Ectodermal cell (in vitro differentiated cells): ENCODE results near the gene ITIH3.

ENCODE experiments used
- H3K27ac ChIP-seq: 2 replicates; pipeline ENCODE4 v1.7.0; 2013; ENCODE audit warnings: mild to moderate bottlenecking, low read depth, low read length; ENCODE audit not compliant: insufficient read depth, poor library complexity, severe bottlenecking
- H3K27me3 ChIP-seq: 2 replicates; pipeline ENCODE4 v1.7.0; 2013; ENCODE audit warnings: mild to moderate bottlenecking, low read length; ENCODE audit not compliant: insufficient read depth, control insufficient read depth, poor library complexity, severe bottlenecking
- H3K36me3 ChIP-seq: one replicate; pipeline ENCODE4 v1.7.0; 2013; ENCODE audit warnings: low read length; ENCODE audit not compliant: control insufficient read depth, insufficient read depth
- H3K4me1 ChIP-seq: one replicate; pipeline ENCODE4 v1.7.0; 2013; ENCODE audit warnings: low read length; ENCODE audit not compliant: control insufficient read depth, insufficient read depth
- H3K4me3 ChIP-seq: 2 replicates; pipeline ENCODE4 v1.7.0; 2013; ENCODE audit warnings: low read depth, low read length, control low read depth; ENCODE audit not compliant: insufficient read depth
- H3K9me3 ChIP-seq: 2 replicates; pipeline ENCODE4 v1.7.0; 2013; ENCODE audit warnings: mild to moderate bottlenecking, low read length, moderate library complexity; ENCODE audit not compliant: control insufficient read depth
- WGBS, 2 experiments: methylation state at CpG; one replicate each; pipeline ENCODE4 v1.1.7; 2013; ENCODE audit warnings: missing lambda C conversion rate in 2 of 2; 5-methylcytosine and 5-hydroxymethylcytosine counted together

ITIH3 gene

GRCh38 chr3:52788890-52789745 lies 5.5 kb upstream of the ITIH3 start:
- no peaks in the 10 kb centered on the region for H3K27me3 ChIP-seq
- H3K36me3 ChIP-seq: no peaks in the 10 kb centered on the region
- H3K9me3 ChIP-seq: no peaks in the 10 kb centered on the region
- WGBS, 2 experiments: 89 to 90% methylated on average over 16 of the region's 16 CpGs
- H3K4me3 ChIP-seq: no peak overlapping the region
- peaks cover 7% of the 10 kb centered on the region for H3K4me1 ChIP-seq
- H3K27ac ChIP-seq: no peak overlapping the region

GRCh38 chr3:52789746-52790040 lies 4.9 kb upstream of the ITIH3 start:
- no peak overlapping the region for H3K27ac ChIP-seq
- H3K4me3 ChIP-seq: no peak overlapping the region
- H3K27me3 ChIP-seq: no peaks in the 10 kb centered on the region
- no peaks in the 10 kb centered on the region for H3K36me3 ChIP-seq
- H3K9me3 ChIP-seq: no peaks in the 10 kb centered on the region
- peaks cover 13% of the 10 kb centered on the region for H3K4me1 ChIP-seq
- WGBS, 2 experiments: 91% methylated on average over 6 of the region's 6 CpGs

- WGBS, 2 experiments: 92 to 94% methylated on average over 7 of the region's 7 CpGs
- no peaks in the 10 kb centered on the region for H3K36me3 ChIP-seq
Observed at GRCh38 chr3:52790337-52790736, 4.3 kb upstream of the ITIH3 start.

GRCh38 chr3:52790741-52791140 lies 3.9 kb upstream of the ITIH3 start:
- Histone ChIP-seq H3K27me3 (no peaks in the 10 kb centered on the region), H3K4me3 (no peak overlapping the region), H3K4me1 (peaks cover 14% of the 10 kb centered on the region), H3K9me3 (no peaks in the 10 kb centered on the region), H3K27ac (no peak overlapping the region), H3K36me3 (no peaks in the 10 kb centered on the region)
- WGBS, 2 experiments: 93 to 94% methylated on average over 13 of the region's 13 CpGs

More at GRCh38 chr3:52790337-52790736, 4.3 kb upstream of the ITIH3 start:
- no peaks in the 10 kb centered on the region for H3K27me3 ChIP-seq
- no peak overlapping the region for H3K27ac ChIP-seq
- H3K9me3 ChIP-seq: no peaks in the 10 kb centered on the region
- H3K4me3 ChIP-seq: no peak overlapping the region
- H3K4me1 ChIP-seq: peaks cover 14% of the 10 kb centered on the region

- Histone ChIP-seq H3K4me1 (peaks cover 14% of the 10 kb centered on the region), H3K27ac (no peak overlapping the region), H3K9me3 (no peaks in the 10 kb centered on the region), H3K4me3 (no peak overlapping the region), H3K36me3 (no peaks in the 10 kb centered on the region), H3K27me3 (no peaks in the 10 kb centered on the region)
- WGBS, 2 experiments: 91 to 92% methylated on average over 12 of the region's 12 CpGs
Observed at GRCh38 chr3:52791366-52791765, 3.2 kb upstream of the ITIH3 start.

DNA sequence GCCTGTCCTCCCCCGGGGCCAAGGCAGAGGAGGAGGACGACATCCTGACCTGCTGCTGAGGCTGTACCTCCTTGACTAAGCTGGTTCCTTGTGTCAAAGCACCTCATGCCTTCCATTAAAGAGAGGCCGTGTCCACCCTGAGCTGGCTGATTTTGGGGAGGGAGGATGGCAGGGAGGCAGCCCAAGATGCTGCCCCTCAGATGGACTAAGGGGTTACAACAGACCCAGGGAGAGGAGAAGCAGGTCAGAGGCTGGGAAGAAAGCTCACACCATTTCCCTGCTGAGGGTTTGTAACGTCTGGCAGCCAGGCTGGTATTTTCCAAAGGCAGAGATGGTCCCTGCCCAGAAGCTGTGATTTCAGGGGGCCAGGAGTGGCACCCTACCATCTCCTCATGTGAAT lies 2.7 kb upstream of the ITIH3 start:
- no peaks in the 10 kb centered on the region for H3K36me3 ChIP-seq
- H3K4me3 ChIP-seq: no peak overlapping the region
- H3K4me1 ChIP-seq: peaks cover 14% of the 10 kb centered on the region
- WGBS, 2 experiments: 87 to 94% methylated on average over 4 of the region's 4 CpGs
- no peaks in the 10 kb centered on the region for H3K27me3 ChIP-seq
- H3K27ac ChIP-seq: no peak overlapping the region
- no peaks in the 10 kb centered on the region for H3K9me3 ChIP-seq

DNA sequence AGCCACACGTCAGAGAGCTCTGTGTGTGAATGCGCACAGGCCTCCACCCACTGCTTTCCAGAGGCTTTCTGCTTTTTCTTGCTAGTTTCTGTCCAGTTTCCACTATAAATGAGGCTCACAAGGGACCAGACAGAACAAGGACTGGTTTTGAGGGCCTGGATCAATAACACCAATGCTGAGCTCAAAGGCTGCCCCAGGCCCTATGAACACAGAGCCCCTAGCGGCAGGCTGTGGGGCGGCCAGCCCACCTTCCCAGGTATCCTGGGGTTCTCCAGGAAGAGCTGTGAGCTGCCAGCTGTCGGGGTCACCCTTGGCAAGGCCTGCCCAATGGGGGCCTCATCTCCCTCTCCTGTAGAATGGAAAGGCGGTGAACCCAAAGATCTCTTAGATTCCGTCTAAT lies 2.2 kb upstream of the ITIH3 start:
- no peaks in the 10 kb centered on the region for H3K27me3 ChIP-seq
- H3K27ac ChIP-seq: no peak overlapping the region
- WGBS, 2 experiments: 79 to 84% methylated on average over 7 of the region's 7 CpGs
- H3K36me3 ChIP-seq: no peaks in the 10 kb centered on the region
- H3K4me3 ChIP-seq: no peak overlapping the region
- H3K9me3 ChIP-seq: no peaks in the 10 kb centered on the region
- H3K4me1 ChIP-seq: peaks cover 14% of the 10 kb centered on the region

- Histone ChIP-seq H3K36me3 (no peaks in the 10 kb centered on the region), H3K4me3 (no peak overlapping the region), H3K27me3 (no peaks in the 10 kb centered on the region), H3K9me3 (no peaks in the 10 kb centered on the region), H3K4me1 (peaks cover 14% of the 10 kb centered on the region), H3K27ac (no peak overlapping the region)
- WGBS, 2 experiments: 85 to 91% methylated on average over 18 of the region's 18 CpGs
Observed at GRCh38 chr3:52792961-52793695, 1.5 kb upstream of the ITIH3 start.

- H3K27me3 ChIP-seq: no peaks in the 10 kb centered on the region
- H3K4me1 ChIP-seq: peaks cover 14% of the 10 kb centered on the region
- no peaks in the 10 kb centered on the region for H3K9me3 ChIP-seq
- no peak overlapping the region for H3K4me3 ChIP-seq
- WGBS, 2 experiments: 86 to 88% methylated on average over 9 of the region's 9 CpGs
- no peaks in the 10 kb centered on the region for H3K36me3 ChIP-seq
- H3K27ac ChIP-seq: no peak overlapping the region
Observed at GRCh38 chr3:52793702-52794611, 639 bp upstream of the ITIH3 start.
